WTC11 (cell line): ENCODE measurements around the gene VWA8.

Source experiments
- NFYB ChIP-seq: sonication (generic); formaldehyde crosslinking; conservative IDR thresholded peaks from 2 replicates; pipeline ENCODE4 v1.8.0; 2022; ENCODE audit warnings: low read depth, missing genetic modification reagents
- SP1 ChIP-seq: sonication (generic); formaldehyde crosslinking; conservative IDR thresholded peaks from 2 replicates; pipeline ENCODE4 v1.8.1; 2022; ENCODE audit warnings: missing genetic modification reagents
- TCF7 ChIP-seq: sonication (generic); formaldehyde crosslinking; IDR thresholded peaks from 2 replicates; pipeline ENCODE4 v1.8.0; 2022; ENCODE audit warnings: mild to moderate bottlenecking, low read depth, missing genetic modification reagents, moderate library complexity

GRCh38 chr13:41914552-41914951 is 46.4 kb downstream of the VWA8 start:
- TF ChIP-seq NFYB (CRISPR knock-in tag) (no peak), SP1 (CRISPR knock-in tag) (no peak), TCF7 (CRISPR knock-in tag) (no peak)
